ENCODE results near the gene OR4X1. TPM values are rescaled to one million over a fixed set of nuclear protein-coding genes. Genes with fewer than 3 reads are reported as not detected.
"Not testable (repeated sequence)": the region's sequence is repeated elsewhere in the genome, so short reads cannot be mapped to it uniquely, and the experiment has no call there.

Gene OR4X1, protein sequence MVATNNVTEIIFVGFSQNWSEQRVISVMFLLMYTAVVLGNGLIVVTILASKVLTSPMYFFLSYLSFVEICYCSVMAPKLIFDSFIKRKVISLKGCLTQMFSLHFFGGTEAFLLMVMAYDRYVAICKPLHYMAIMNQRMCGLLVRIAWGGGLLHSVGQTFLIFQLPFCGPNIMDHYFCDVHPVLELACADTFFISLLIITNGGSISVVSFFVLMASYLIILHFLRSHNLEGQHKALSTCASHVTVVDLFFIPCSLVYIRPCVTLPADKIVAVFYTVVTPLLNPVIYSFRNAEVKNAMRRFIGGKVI
- not detected in 2 replicates for total RNA-seq

DNA sequence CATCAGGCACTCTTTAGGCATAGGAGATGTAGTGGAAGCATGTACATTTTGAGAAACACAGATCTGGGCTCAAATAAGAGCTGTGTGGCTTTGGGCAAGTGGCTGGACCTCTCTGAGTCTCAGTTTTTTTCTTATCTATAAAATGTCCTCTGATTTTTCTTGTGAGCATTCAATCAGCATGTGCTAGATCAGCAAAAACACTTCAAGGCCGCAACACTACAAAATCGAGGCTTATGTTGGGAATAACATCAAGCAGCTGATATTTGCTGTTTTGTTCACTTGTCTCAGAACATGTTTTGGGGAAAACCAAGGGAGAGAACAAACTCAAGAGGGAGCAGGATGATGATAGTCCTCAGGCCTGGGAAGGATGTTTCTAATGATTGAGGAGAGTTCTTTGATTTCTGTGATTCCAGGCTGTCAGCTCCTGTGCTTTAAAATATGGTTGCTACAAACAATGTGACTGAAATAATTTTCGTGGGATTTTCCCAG lies at the start of gene OR4X1:
Gene OR4X1 (plus strand): TSS at position 439 of the 489 bp plus-strand sequence. CDS start 0 bp downstream, at position 439.
- intact Hi-C loops (cut with micrococcal nuclease): no loop called here

DNA sequence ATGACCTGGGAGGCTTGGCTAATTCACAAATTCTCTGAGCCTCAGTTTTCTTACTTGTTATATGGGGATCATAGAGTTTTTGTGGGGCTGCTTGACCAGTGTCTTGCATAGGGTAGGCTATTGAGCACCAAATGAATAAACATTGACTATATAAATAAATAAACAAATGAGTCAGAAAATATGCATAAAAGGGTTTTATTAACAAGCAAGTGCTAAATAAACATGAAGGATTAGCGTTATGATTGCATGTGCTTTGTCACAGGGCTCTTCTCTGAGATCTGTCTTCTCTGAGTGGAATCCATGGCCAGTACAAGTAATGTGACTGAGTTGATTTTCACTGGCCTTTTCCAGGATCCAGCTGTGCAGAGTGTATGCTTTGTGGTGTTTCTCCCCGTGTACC lies 47.2 kb upstream of the OR4X1 start, which contains the start of gene OR4B1:
Gene OR4B1 (plus strand): TSS at position 301 of the 400 bp plus-strand sequence. CDS start 0 bp downstream, at position 301.
- intact Hi-C loops (cut with micrococcal nuclease): no loop called here

DNA sequence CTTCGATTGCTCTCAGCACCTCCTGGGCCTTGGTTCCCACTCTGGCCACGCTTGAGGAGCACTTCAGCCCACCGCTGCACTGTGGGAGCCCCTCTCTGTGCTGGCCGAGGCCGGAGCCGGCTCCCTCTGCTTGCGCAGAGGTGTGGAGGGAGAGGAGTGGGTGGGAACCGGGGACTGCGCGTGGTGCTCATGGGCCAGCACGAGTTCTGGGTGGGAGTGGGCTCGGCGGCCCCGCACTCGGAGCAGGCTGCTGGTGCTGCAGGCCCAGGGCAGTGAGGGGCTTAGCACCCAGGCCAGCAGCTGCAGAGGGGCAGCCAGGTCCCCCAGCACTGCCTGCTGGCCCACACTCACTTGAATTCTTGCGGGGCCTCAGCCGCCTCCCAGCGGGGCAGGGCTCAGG lies 34.9 kb upstream of the OR4X1 start:
- intact Hi-C loops (cut with micrococcal nuclease): no loop called here

DNA sequence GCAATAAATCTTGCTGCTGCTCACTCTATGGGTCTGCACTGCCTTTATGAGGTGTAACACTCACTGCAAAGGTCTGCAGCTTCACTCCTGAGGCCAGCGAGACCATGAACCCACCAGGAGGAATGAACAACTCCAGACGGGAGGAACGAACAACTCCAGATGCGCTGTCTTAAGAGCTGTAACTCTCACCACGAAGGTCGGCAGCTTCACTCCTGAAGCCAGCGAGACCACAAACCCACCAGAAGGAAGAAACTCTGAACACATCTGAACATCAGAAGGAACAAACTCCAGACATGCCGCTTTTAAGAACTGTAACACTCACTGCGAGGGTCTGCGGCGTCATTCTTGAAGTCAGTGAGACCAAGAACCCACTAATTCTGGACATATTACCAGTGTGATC lies 33.6 kb upstream of the OR4X1 start:
- intact Hi-C loops (cut with micrococcal nuclease): not testable (repeated sequence)

DNA sequence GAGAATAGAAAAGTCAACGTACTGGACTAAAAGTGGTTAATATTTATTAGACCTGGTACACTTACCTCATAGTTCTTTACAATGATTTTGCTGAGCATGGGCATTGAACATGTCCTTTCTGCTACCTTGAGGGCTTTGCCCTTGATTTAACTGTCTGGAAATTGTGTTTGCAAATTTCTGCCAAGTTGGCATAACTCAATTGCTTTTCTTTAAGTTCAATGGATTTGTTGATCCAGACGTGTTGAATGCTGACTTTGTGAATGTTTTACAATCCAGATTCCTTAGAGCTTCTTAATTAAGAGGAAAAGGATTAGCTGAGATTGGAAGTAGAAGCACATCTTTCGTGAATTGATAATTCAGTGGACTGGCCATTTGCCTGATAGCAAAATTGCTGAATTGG lies 25.9 kb upstream of the OR4X1 start:
- intact Hi-C loops (cut with micrococcal nuclease): no loop called here

DNA sequence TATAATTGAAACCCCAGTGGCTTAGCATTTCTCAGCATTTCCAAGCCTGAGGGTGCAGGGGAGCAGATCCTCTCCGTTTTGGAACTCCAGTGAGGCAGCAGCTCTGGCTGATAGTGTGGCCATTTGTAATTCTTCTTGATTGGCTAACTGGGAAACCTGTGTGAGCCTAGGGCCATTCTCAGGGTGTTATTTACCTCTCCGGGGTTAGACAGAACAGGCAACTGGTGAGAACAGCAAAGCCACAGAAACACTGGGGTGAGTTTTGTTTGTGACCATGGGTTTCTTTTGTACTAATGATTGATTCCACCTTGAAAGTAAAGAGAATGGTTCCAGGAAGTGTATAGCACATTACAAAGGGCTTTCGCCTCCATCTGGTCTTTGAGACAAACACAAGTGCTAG lies 21.2 kb upstream of the OR4X1 start:
- intact Hi-C loops (cut with micrococcal nuclease): no loop called here

DNA sequence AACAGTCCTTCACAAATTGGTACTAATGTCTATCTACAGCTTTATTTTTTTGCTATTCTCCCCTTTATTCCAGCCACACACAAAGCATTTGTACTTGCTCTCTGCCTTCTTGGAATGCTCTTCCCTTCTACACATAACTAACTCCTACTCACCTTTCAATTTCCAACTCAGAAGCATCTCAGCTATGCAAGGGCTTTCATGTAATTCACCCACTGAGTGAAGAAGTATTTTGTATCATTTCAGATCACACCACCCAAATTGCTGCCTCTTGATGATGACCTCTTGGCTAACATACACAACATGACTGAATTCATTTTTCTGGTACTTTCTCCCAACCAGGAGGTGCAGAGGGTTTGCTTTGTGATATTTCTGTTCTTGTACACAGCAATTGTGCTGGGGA lies 18.9 kb upstream of the OR4X1 start, which contains the start of gene OR4X2:
Gene OR4X2 (plus strand): TSS at position 301 of the 400 bp plus-strand sequence. CDS start 0 bp downstream, at position 301.
- intact Hi-C loops (cut with micrococcal nuclease): no loop called here

DNA sequence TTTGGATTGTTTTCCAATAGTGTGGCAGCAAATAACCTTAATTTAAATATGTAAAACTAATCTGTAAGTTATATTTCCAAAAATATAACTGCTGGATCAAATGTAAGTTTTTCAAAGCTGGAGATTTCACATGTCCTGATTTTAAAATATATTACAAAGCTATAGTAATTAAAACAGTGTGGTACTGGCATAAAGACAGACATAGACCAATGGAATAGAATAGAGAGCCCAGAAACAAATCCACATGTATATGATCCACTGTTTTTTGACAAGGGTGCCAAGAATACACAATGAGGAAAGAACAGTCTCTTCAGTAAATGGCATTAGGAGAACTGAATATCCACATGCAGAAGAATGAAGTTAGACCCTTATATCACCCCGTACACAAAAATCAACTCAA lies 14.8 kb upstream of the OR4X1 start:
- intact Hi-C loops (cut with micrococcal nuclease): no loop called here

DNA sequence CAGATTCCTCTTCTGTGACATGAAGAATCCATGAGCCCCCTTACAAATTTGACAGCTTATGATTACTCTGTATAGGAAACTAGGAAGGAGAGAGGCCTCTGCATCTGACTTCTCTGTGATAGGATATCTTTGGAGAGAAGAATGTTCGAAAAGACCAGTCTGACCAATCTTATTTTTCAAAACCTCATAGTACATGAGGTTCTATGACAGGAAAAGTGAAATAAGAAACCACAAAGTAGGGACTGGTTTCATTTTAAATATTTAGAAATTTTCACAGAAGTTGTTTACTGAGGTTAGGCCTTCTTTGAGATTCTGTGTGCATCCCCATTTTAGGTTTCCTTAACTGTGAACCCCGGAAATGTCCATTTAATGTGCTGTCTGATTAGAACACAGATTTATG lies 2.1 kb upstream of the OR4X1 start:
- intact Hi-C loops (cut with micrococcal nuclease): no loop called here

DNA sequence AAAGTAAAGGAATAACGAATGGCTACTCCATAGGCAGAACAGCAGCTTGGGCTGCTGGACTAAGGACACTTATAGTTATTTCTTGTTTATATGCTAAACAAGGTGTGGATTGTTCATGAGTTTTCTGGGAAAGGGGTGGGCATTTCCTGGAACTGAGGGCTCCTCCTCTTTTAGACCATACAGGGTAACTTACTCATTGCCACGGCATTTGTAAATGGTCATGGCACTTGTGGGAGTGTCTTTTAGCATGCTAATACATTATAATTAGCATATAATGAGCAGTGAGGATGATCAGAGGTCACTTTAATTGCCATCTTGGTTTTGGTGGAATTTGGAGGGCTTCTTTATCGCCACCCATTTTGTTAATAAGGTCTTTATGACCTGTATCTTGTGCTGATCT lies 7.0 kb downstream of the OR4X1 start:
- intact Hi-C loops (cut with micrococcal nuclease): no loop called here

DNA sequence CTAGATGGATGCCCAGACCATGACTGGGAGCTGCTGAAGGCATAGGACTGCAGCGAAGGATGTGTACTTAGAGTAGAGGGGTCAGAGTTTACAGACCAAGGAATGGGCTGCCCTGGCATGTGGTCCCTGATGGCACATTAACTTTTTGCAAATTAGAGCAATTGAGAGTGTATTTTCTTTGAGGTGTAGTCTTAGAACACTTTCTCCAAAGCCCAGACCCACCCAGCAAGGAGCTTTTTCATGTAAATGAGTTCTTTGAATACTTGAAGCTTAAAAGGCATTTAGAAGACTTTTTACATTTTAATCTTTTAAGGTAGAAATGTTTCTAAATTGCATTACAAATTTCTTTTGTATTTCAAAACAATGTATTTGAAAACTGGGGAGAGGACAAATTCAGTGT lies 8.9 kb downstream of the OR4X1 start:
- intact Hi-C loops (cut with micrococcal nuclease): no loop called here

DNA sequence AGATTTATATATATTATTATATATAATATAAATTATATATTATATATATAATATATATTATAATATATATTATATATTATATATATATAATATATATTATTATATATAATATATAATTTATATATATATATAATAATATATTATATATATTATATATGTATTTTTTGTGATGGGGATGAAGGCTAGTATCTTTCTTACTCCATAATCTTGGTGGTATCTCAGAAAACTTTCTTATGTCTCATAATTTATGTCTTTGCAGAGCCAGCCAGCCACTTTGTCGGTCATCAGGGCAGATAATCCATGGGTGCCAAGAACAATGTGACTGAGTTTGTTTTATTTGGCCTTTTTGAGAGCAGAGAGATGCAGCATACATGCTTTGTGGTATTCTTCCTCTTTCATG lies 42.3 kb downstream of the OR4X1 start, which contains the start of gene OR4S1:
Gene OR4S1 (plus strand): TSS at position 301 of the 400 bp plus-strand sequence. CDS start 0 bp downstream, at position 301.
- intact Hi-C loops (cut with micrococcal nuclease): loop anchor here (10.0 kb wide), 1 partner anchor 1219 kb away; no protein-coding TSS in a partner anchor

DNA sequence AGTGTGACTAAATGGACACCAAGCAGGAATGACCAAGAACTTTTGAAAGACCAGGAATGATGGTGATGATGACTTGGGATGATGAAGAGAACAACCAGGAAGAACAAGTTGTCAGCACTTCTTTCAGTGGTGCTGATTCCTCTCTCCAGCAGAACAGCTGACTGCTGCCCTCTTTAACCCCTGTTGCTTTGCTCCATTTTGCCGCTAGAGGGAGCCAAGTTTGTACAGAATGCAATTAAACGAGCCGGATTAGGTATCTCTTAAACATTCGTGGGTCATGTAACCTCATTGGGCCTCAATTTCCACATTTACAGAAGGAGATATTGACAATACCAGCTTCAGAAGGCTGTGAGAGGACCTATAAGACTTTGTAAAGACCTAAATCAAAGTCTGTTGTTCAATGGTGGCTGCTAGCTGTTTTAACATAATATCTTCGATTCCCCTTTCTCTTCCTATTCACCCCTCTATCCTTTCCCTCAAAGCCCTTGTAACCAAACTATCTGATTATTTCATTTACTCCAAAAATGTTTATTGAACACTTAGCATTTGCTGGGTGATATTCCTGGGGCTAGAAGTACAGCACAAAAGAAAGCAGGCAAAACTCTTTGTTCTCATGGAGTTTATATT lies 44.2 kb downstream of the OR4X1 start:
- intact Hi-C loops (cut with micrococcal nuclease): loop anchor here (10.0 kb wide), 1 partner anchor 1217 kb away; no protein-coding TSS in a partner anchor

DNA sequence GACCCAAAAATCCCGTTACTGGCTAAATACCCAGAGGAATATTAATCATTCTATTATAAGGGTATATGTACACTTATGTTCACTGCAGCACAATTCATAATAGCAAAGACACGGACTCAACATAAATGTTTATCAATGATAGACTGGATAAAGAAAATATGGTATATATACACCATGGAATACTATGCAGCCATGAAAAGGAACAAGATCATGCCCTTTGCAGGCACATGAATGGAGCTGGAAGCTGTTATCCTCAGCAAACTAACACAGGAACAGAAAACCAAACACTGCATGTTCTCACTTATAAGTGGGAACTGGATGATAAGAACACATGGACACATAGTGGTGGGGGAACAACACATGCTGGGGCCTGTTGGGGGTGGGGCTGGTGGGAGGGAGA lies 49.9 kb downstream of the OR4X1 start:
- intact Hi-C loops (cut with micrococcal nuclease): not testable (repeated sequence)

Other genes with a start within 250 kb of the OR4X1 start
- not detected in 2 replicates for gene OR4B1, start 47.1 kb upstream of the OR4X1 start, total RNA-seq
- gene OR4X2, start 18.8 kb upstream of the OR4X1 start, total RNA-seq: not detected in 2 replicates
- gene OR4S1, start 42.4 kb downstream of the OR4X1 start, total RNA-seq: not detected in 2 replicates
- not detected in 2 replicates for gene OR4C3, start 61.1 kb downstream of the OR4X1 start, total RNA-seq
- gene OR4C5, start 102.6 kb downstream of the OR4X1 start, total RNA-seq: not detected in 2 replicates
- gene OR4A47, start 224.9 kb downstream of the OR4X1 start, total RNA-seq: not detected in 2 replicates